Measurements from ENCODE around the gene NOXRED1. TPM values are rescaled to one million over a fixed set of nuclear protein-coding genes. Genes with fewer than 3 reads are reported as not detected.

Gene NOXRED1
- total RNA-seq, 2 donors from 2014 or later = 0.45 to 1.3 TPM

DNA sequence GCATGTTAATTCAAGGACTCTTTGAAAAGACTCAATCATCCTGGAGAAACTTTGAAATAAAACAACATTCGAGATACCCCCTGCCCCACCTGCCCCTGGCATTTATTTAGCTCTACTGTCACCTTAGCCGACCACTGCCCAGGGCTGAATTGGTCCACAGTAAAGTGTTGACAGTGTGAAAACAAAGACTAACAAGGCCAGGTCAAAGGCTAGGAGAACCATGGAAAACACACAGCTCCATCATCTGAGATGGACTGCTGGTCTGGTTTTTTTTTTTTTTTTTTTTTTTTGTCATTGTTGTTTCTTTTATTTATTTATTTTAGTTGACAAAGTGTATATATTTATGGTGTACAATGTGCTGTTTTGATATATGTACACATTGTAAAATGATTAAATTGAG lies 76.8 kb downstream of the NOXRED1 start:
- Mint-ChIP-seq H3K36me3 (peaks cover 6% of the 10 kb centered on the region), H3K4me3 (no peak overlapping the region), H3K27me3 (no peaks in the 10 kb centered on the region), H3K9me3 (no peaks in the 10 kb centered on the region), H3K4me1 (ENCODE audit: low read depth in 2 of 2) (no peaks in the 10 kb centered on the region), H3K27ac (no peak overlapping the region)
- DNase-seq (ENCODE audit: low spot score) (no peak), ATAC-seq (no peak)

- no peaks in the 10 kb centered on the region for H3K4me1 Mint-ChIP-seq (ENCODE audit: low read depth in 2 of 2)
- DNase-seq (ENCODE audit: low spot score) (no peak), ATAC-seq (no peak)
- no peaks in the 10 kb centered on the region for H3K9me3 Mint-ChIP-seq
- no peak overlapping the region for H3K4me3 Mint-ChIP-seq
- no peaks in the 10 kb centered on the region for H3K36me3 Mint-ChIP-seq
- H3K27me3 Mint-ChIP-seq = no peaks in the 10 kb centered on the region
- H3K27ac Mint-ChIP-seq = no peak overlapping the region
These were observed 78.8 kb downstream of the NOXRED1 start for GRCh38 chr14:77344377-77344996.

Other genes starting within 250 kb of the NOXRED1 start
- gene TMEM63C, start 241.7 kb downstream of the NOXRED1 start, total RNA-seq = under 1 TPM; 0.12 to 0.84 TPM
- gene NGB, start 152.3 kb downstream of the NOXRED1 start, total RNA-seq = not detected
- 10 to 100 TPM; 16.1 to 33.1 TPM for gene POMT2, start 102.6 kb downstream of the NOXRED1 start, total RNA-seq
- 10 to 100 TPM in 1 of 2 donors, 1 to 10 TPM in 1; 6.5 to 11.6 TPM for gene GSTZ1, start 102.5 kb downstream of the NOXRED1 start, total RNA-seq
- 10 to 100 TPM; 23.3 to 25.0 TPM for gene TMED8, start 46.4 kb downstream of the NOXRED1 start, total RNA-seq
- under 1 TPM; 0.43 to 0.50 TPM for gene SAMD15, start 46.1 kb downstream of the NOXRED1 start, total RNA-seq
- 10 to 100 TPM; 19.0 to 22.0 TPM for gene VIPAS39, start 34.1 kb upstream of the NOXRED1 start, total RNA-seq
- 100 to 1,000 TPM; 214 to 245 TPM for gene AHSA1, start 34.6 kb upstream of the NOXRED1 start, total RNA-seq
- under 1 TPM; 0.14 to 0.36 TPM for gene ISM2, start 75.3 kb upstream of the NOXRED1 start, total RNA-seq
- gene SPTLC2, start 193.1 kb upstream of the NOXRED1 start, total RNA-seq = 10 to 100 TPM; 44.0 to 65.7 TPM

Measured in natural killer cell treated with Interleukin-12 subunit alpha and Interleukin-12 subunit beta and Interleukin-15 and Interleukin-18, amount 100 ng/mL, for 72 hours (primary cell).